Activated CD4-positive, alpha-beta T cell treated with anti-CD3 and anti-CD28 coated beads, Interleukin-2, amount 50 U/mL, for 1 hour (primary cell): Measurements from ENCODE around the gene P4HA2.

ENCODE experiments used
- DNase-seq: peaks from one replicate; pipeline ENCODE4 v3.0.0-alpha.2; 2020

P4HA2 gene

GRCh38 chr5:132227485-132228240 lies at the start of gene P4HA2:
Gene P4HA2, minus strand, starts transcription at chr5:132227853. Its CDS starts 9,227 bp downstream, at chr5:132218626.
- DNase-seq: peak; percentile 10

GRCh38 chr5:132277256-132277655 lies 49.6 kb upstream of the P4HA2 start:
- DNase-seq: no peak

- DNase-seq: no peak
Observed at GRCh38 chr5:132275367-132276220, 47.9 kb upstream of the P4HA2 start.

- DNase-seq: no peak
Observed at GRCh38 chr5:132274050-132274792, 46.6 kb upstream of the P4HA2 start.

GRCh38 chr5:132273631-132274030 lies 46.0 kb upstream of the P4HA2 start:
- DNase-seq: no peak

- DNase-seq: peak; percentile 64
Observed at GRCh38 chr5:132272311-132273210, 44.9 kb upstream of the P4HA2 start.

- DNase-seq: no peak
Observed at GRCh38 chr5:132271251-132272246, 43.9 kb upstream of the P4HA2 start.

- DNase-seq: no peak
Observed at GRCh38 chr5:132270706-132271105, 43.1 kb upstream of the P4HA2 start.

- no peak for DNase-seq
Observed at GRCh38 chr5:132270335-132270665, 42.6 kb upstream of the P4HA2 start.

- no peak for DNase-seq
Observed at GRCh38 chr5:132269635-132270334, 42.1 kb upstream of the P4HA2 start.

- no peak for DNase-seq
Observed at GRCh38 chr5:132268769-132269551, 41.3 kb upstream of the P4HA2 start.

- DNase-seq: no peak
Observed at GRCh38 chr5:132267931-132268768, 40.5 kb upstream of the P4HA2 start.

GRCh38 chr5:132267166-132267739 lies 39.6 kb upstream of the P4HA2 start:
- no peak for DNase-seq

GRCh38 chr5:132266836-132267160 lies 39.1 kb upstream of the P4HA2 start:
- DNase-seq: no peak

- DNase-seq: no peak
Observed at GRCh38 chr5:132266031-132266835, 38.6 kb upstream of the P4HA2 start.

GRCh38 chr5:132265336-132266030 lies 37.8 kb upstream of the P4HA2 start:
- DNase-seq: no peak
